Smooth muscle cell of the brain vasculature (primary cell): ENCODE measurements around the gene MADD.

Experiments
- DNase-seq: peaks from one replicate; pipeline ENCODE4 v3.0.0-alpha.2; 2012; ENCODE audit warnings: low read depth, low spot score

The MADD gene

DNA sequence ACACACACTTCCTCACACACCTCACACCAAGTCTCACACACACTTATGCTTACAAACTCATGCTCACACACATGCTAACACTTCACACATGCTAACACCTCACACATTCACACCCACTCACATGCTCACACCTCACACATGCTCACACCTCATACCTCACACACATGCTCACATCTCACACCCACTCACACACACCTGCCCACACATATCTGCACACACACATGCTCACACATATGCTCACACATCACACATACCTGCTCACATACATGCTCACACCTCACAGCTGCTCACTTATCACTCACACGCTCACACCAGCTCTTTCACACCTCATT is 87.0 kb downstream of the MADD start:
- no peak for DNase-seq

DNA sequence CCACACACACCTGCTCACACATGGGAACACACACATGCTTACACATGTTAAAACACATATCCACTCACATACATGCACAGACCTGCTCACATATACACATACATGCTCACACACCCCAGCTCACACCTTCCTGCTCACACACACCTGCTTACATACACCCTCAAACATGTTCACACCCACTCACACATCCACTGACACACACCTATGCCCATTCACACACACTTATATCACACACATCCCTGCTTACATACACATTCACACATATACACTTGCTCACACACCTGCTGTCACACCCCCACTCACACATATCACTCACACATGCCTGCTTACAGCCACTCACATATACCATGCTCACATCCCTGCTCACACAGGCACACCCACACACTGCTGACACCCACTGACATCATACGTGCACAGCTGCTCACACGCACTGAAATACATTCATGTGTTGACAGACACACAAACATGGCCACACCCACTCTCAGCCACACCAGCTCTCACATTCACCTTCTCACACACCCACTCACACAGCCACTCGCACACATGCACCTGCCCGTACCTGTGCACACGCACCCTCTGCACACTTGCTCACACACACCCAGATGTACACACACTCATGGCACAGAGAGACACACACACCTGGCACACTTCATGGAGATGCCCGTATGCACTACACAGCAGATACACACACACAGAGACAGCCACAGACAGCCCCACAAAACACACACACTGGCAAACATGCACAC is 88.2 kb downstream of the MADD start:
- DNase-seq: no peak

DNA sequence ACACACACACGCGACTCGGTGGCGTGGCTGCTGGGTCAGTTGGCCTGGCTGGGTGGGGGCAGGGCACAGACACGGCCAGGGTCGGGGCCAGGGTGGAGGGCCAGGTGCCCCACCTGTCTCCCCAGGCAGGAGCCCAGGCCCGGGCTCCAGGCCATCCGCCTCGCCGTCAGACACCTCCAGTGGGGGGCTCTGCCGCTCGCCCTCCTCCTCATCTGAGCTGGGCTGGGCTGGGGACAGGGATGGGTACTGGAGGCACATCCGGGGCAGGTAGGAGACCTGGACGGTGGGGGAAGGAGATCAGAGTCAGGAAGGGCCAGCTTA is 88.8 kb downstream of the MADD start:
- no peak for DNase-seq

- no peak for DNase-seq
Measured at GRCh38 chr11:47359162-47359561, 89.2 kb downstream of the MADD start.

DNA sequence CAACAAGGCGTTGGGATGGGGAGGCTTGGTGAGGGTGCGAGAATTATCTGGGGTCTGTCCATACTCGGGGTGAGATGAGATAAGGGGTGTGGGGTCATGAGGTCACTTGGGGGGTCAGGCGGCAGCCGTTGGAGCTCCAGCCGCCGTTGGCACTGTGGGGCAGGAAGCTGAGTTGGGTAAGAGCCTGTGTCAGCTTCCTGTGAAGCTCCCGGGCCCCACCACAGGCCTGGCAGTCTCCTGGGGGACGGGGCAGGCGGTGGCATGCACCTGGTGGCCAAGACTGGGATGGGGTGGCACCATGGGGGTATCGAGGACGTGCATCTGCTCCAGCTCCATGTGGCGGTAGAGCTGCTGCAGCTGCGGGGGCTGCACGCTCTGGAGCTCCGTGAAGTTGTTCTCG is 89.7 kb downstream of the MADD start:
- no peak for DNase-seq

DNA sequence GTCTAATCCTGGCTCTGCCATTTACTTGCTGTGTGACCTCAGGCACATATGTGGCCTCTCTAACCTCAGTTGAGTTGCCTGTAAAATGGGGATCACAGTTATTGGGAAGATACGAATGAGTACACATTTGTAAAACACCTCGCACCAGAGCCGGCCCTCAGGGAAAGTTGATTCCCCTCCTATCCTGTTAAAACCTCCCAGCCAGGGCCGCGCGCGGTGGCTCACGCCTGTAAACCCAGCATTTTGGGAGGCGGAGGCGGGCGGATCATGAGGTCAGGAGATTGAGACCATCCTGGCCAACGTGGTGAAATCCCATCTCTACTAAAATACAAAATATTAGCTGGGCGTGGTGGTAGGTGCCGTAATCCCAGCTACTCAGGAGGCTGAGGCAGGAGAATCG is 90.4 kb downstream of the MADD start:
- no peak for DNase-seq

DNA sequence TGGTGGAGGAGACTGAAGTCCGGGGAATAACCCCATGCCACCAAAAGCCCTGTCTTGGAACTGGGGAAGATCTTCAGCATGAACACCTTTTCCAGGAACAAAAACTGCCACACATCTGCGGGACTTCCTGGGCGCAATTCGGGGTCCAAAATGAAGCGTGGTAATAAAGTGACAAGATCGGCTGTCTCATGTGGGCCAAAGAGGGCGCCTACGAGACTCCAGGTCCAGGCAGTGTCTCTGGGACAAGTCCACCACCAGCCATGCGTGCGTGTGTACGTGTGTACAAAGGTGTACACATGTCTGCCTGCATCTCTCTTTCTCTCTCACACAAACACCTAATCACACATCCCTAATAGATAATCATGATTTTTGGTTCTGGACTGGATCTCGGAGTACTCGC is 91.5 kb downstream of the MADD start:
- no peak for DNase-seq

- no peak for DNase-seq
Measured at GRCh38 chr11:47366020-47366490, 96.1 kb downstream of the MADD start.

GRCh38 chr11:47369676-47370075 is 99.7 kb downstream of the MADD start:
- DNase-seq: no peak

DNA sequence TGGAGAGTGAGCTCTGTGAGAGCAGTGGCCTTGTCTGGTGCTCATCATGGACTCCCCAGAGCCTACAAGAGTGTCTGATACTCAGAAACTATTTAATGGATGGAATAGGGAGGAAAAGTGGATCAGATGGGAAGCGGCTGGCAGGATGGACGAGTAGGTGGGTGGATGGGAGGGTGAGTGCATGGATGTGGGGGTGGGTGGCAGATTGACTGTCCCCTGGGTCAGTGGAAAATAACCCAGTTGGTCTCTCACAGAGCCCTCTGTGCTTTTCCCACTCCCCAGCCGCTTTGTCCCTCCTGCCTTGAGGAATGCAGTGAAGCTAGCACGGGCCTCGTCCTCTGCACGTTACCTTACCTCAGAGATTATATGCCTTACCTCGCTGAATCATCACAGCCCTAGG is 102.5 kb downstream of the MADD start:
- no peak for DNase-seq

- peak; percentile 46 for DNase-seq
Measured at GRCh38 chr11:47373876-47374719, 104.2 kb downstream of the MADD start.

DNA sequence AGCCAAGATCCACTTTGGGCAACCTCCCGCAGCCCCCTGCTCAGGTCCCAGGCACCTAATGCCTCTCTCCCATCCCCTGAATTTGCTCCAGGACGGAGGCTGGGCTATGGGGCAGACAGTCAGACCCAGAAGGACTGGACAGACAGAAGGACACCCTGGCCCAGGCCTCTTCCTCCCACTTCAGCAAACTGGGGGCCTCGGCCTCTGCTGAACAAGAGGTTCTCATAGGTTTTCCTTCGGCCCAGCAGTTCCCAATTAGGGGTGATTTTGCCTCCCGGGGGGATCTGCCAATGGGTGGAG is 104.7 kb downstream of the MADD start:
- DNase-seq: no peak

DNA sequence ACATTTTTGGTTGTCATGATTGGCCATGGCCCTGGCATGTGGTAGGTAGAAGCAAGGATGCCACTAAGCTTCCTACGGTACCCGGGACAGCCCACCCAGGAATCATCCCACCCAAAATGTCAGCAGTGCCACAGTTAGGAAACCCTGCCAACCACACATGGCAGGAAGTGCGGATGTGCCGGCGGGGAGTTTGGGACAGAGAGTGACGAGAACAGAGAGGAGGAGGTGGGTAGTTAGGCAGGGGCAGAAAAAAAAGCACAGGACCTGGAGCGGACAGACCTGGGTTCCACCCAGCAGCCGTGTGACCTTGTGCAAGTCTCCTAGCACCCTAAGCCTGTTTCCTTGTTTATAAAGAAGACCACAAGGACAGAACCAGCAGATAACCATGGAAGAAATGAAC is 105.1 kb downstream of the MADD start:
- no peak for DNase-seq

DNA sequence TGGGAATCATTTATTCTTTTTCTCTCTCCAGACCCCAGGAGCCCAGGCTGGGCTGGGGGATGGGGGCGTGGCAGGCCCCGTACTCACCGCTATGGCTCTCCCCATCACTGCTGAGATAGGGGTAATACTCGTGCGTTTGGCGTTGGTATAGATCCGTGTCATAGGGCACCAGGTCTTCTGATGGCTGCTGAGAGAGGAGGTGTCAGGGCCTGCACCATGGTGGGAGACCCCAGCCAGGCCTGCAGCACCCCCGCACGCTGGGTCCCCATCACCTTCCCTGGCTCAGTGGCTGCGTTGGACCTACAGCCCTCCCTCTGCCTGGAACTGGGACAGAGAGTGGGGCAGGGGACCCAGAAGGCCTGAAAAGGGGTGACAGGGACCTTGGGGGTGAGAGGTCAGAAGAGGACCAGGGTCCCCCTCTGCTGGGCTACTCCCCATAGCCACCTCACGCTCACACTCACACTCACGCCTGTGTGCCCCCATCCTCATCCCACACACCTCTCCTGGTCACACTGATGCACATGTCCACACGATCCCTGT is 105.7 kb downstream of the MADD start:
- no peak for DNase-seq

DNA sequence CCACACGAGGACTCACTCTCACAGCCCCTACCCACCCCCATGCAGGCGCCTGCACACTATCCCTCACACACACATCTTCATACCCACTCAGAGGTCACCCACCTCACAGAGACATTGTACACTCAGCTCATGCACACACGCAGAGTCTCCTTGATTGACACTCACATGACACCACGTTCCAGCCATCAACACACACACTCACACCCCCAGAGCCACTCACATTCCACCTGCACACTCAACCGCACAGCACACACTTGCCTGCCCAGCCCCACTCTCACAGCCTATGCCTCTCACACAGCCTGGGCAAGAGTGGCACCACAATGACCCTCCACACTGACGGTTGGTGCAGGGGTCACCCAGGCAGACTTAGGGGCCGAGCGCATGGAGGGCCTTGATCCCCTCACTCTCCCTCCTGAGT is 106.2 kb downstream of the MADD start:
- DNase-seq: no peak

DNA sequence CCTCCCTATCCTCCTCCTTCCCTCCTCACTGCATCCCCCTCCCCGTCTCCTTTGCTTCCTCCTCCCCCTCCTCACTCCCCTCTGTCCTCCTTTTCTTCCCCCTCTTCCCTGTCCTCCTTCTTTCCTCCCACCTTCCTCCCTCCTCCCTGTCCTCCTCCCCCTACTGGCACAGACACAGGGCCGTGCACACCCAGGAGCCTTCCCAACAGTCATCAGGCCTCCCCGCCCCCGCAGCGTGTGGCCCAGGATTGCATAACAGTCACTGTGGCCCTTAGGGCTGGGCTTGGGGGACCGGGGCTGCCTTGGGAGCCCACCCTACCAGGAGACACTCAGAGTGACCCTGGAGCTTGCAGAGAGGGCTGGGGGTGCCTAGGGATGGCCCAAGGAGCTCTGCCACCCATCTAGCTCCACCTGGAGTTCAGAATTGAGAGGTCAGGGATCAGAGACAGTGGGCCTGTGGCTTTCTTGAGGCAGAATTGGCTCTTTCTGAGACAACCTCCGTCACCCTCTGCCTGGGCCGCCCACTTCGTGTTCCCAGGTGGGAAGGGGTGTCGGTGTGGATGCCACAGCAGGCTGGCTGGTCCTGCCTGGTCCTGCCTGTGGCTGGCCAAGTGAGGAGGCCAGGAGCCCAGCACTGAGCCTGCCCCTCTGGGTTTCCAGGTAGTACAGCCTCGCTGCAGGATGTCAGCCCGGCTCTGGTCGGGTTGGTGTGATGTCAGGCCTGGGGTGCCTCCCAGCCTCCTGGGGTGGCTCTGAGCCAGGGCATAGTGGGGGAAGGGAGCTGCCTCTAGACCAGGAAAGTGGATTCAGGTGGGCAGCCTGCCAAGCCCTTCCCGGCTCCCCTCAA is 106.8 kb downstream of the MADD start:
- DNase-seq: no peak

DNA sequence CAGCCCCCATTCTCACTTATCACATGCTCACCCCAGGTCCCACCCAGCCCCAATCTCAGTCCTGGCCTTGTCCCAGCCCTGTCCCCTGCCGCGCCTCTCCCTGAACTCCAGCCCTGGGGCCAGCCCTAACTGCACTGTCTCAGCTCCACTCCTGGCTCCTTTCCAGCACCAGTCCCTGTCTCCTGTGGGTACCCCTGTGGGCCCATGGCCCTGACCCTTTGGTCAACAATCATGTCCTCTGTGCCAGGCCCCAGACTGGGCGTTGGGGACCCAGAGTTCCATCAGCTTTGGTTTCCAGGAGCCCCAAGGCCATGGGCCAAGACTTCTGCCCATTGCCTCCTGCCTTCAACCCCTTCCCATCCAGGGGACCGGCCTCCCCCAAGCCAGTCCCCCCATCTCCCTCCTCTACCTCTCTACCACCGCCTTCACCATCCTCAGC is 107.7 kb downstream of the MADD start:
- no peak for DNase-seq

- DNase-seq: no peak
Measured at GRCh38 chr11:47378010-47378835, 108.3 kb downstream of the MADD start, which contains the start of gene SPI1. Gene SPI1 (minus strand): TSS chr11:47378547. CDS start chr11:47378353, 194 bp downstream.

- no peak for DNase-seq
Measured at GRCh38 chr11:47378836-47379170, 108.9 kb downstream of the MADD start.

GRCh38 chr11:47379317-47379716 is 109.4 kb downstream of the MADD start:
- DNase-seq: no peak
